SK-N-SH (cell line): Measurements from ENCODE around the gene ZBTB12. TPM values are rescaled to one million over a fixed set of nuclear protein-coding genes. Genes with fewer than 3 reads are reported as not detected.

Source experiments
- CTCF ChIA-PET: fragments of 300-600, 350-600 bp; formaldehyde crosslinking; extraction: SDS; loops from one replicate; lab custom pipeline; 2021; lab: Yijun Ruan, JAX
- POLR2A ChIA-PET: fragments of 350-600 bp; sonication (Branson Sonifier 250); formaldehyde crosslinking; extraction: SDS; loops from one replicate; lab custom pipeline; 2020; ENCODE audit warnings: antibody characterized with exemption, inconsistent platforms; lab: Yijun Ruan, JAX
- DNase-seq: peaks from one replicate; pipeline ENCODE4 v3.0.0; 2012
- H2AFZ ChIP-seq: fragments of 200-600 bp; sonication (generic); 2 replicates; pipeline ENCODE4 v1.8.1; 2016; ENCODE audit warnings: antibody characterized with exemption, mild to moderate bottlenecking, low read depth
- H3F3A ChIP-seq: fragments of 200-600 bp; sonication (generic); replicated peaks from 2 replicates; pipeline ENCODE3; 2016; ENCODE audit warnings: antibody characterized with exemption, mild to moderate bottlenecking; ENCODE audit not compliant: insufficient read depth
- H3K27ac ChIP-seq, 2 experiments: fragments of 200-500 bp in 1 of 2; fragments of 200-600 bp in 1 of 2; sonication (Bioruptor generic) in 1 of 2; sonication (generic), shearing (Covaris generic) in 1 of 2; 2 replicates each; pipeline versions ENCODE4 v1.5.1 to v1.6.1; 2014 to 2016; ENCODE audit warnings: low read depth in 2 of 2, inconsistent platforms in 1 of 2, low read length in 1 of 2, mild to moderate bottlenecking in 1 of 2, mixed read lengths in 1 of 2
- H3K27me3 ChIP-seq: fragments of 200-600 bp; sonication (generic), shearing (Covaris generic); 2 replicates; pipeline ENCODE4 v1.6.1; 2016; ENCODE audit warnings: mixed run types; ENCODE audit not compliant: insufficient read depth
- H3K36me3 ChIP-seq, 2 experiments: fragments of 200-500 bp in 1 of 2; fragments of 200-600 bp in 1 of 2; sonication (Bioruptor generic) in 1 of 2; sonication (generic) in 1 of 2; replicated peaks in 1 of 2; 2 replicates each; pipeline versions ENCODE3 to v1.5.1; 2014 to 2016; ENCODE audit warnings: low read length in 1 of 2, mild to moderate bottlenecking in 1 of 2; ENCODE audit not compliant: insufficient read depth in 2 of 2, control insufficient read depth in 1 of 2
- H3K4me1 ChIP-seq, 2 experiments: fragments of 200-500 bp in 1 of 2; fragments of 200-600 bp in 1 of 2; sonication (Bioruptor generic) in 1 of 2; sonication (generic), shearing (Covaris generic) in 1 of 2; 2 replicates each; pipeline versions ENCODE4 v1.5.1 to v1.6.1; 2014 to 2016; ENCODE audit warnings: low read depth in 1 of 2, low read length in 1 of 2, mixed run types in 1 of 2; ENCODE audit not compliant: insufficient read depth in 2 of 2, control insufficient read depth in 1 of 2
- H3K4me2 ChIP-seq: fragments of 200-600 bp; sonication (generic), shearing (Covaris generic); 2 replicates; pipeline ENCODE4 v1.6.1; 2017; ENCODE audit warnings: mixed run types
- H3K4me3 ChIP-seq, 2 experiments: fragments of 200-500 bp in 1 of 2; fragments of 200-600 bp in 1 of 2; sonication (Bioruptor generic) in 1 of 2; sonication (generic), shearing (Covaris generic) in 1 of 2; 2 replicates each; pipeline versions ENCODE4 v1.5.1 to v1.8.1; 2014 to 2016; ENCODE audit warnings: low read depth in 2 of 2, inconsistent platforms in 1 of 2, low read length in 1 of 2, mild to moderate bottlenecking in 1 of 2, mixed read lengths in 1 of 2, moderate library complexity in 1 of 2
- H3K79me2 ChIP-seq: fragments of 200-600 bp; sonication (generic); 2 replicates; pipeline ENCODE4 v1.8.1; 2017; ENCODE audit warnings: mild to moderate bottlenecking; ENCODE audit not compliant: insufficient read depth
- H3K9ac ChIP-seq: fragments of 200-600 bp; sonication (generic); 2 replicates; pipeline ENCODE4 v1.6.1; 2017; ENCODE audit warnings: mixed run types
- H3K9me2 ChIP-seq: fragments of 200-600 bp; sonication (generic); 2 replicates; pipeline ENCODE4 v1.6.1; 2017; ENCODE audit warnings: mixed run types
- H3K9me3 ChIP-seq: fragments of 200-600 bp; sonication (generic); 2 replicates; pipeline ENCODE4 v1.6.1; 2017; ENCODE audit warnings: mixed run types, mild to moderate bottlenecking, moderate library complexity
- H4K20me1 ChIP-seq: fragments of 200-600 bp; sonication (generic); 2 replicates; pipeline ENCODE4 v1.6.1; 2017; ENCODE audit warnings: mild to moderate bottlenecking, mixed run types; ENCODE audit not compliant: insufficient read depth
- CHD2 ChIP-seq: fragments of 150-350 bp; IDR thresholded peaks from 2 replicates; pipeline ENCODE4 v1.6.1; 2018; ENCODE audit warnings: low read length; ENCODE audit not compliant: partially characterized antibody
- CTCF ChIP-seq: fragments of 200-600 bp; sonication (generic); IDR thresholded peaks from 2 replicates; pipeline ENCODE4 v1.6.1; 2017; ENCODE audit warnings: antibody characterized with exemption, mild to moderate bottlenecking, moderate library complexity
- ELF1 ChIP-seq: IDR thresholded peaks from 2 replicates; pipeline ENCODE4 v1.4.0; 2012
- EP300 ChIP-seq, 2 experiments: IDR thresholded peaks; 2 replicates each; pipeline versions ENCODE4 v1.4.0 to v1.6.1; 2012; ENCODE audit warnings: borderline replicate concordance in 1 of 2, low read depth in 1 of 2, low read length in 1 of 2
- FOSL2 ChIP-seq: IDR thresholded peaks from 2 replicates; pipeline ENCODE4 v1.4.0; 2012; ENCODE audit warnings: low read depth, mild to moderate bottlenecking, moderate library complexity, borderline replicate concordance
- MAX ChIP-seq: IDR thresholded peaks from 2 replicates; pipeline ENCODE4 v1.4.0; 2012; ENCODE audit warnings: low read depth
- MXI1 ChIP-seq: IDR thresholded peaks from 2 replicates; pipeline ENCODE4 v1.6.1; 2012; ENCODE audit warnings: mild to moderate bottlenecking, low read depth, low read length, improper control_type of control experiment
- NFIC ChIP-seq: IDR thresholded peaks from 2 replicates; pipeline ENCODE4 v1.4.0; 2012; ENCODE audit warnings: borderline replicate concordance
- NRF1 ChIP-seq: IDR thresholded peaks from 2 replicates; pipeline ENCODE4 v1.6.1; 2012; ENCODE audit warnings: low read depth, mild to moderate bottlenecking, low read length
- PBX3 ChIP-seq: IDR thresholded peaks from 2 replicates; pipeline ENCODE4; 2012
- POLR2AphosphoS5 ChIP-seq: IDR thresholded peaks from 2 replicates; pipeline ENCODE4 v1.6.1; 2012; ENCODE audit warnings: low read depth, low read length
- RAD21 ChIP-seq: IDR thresholded peaks from 2 replicates; pipeline ENCODE4 v1.6.1; 2012; ENCODE audit warnings: mild to moderate bottlenecking, low read length
- RCOR1 ChIP-seq: fragments of 150-350 bp; IDR thresholded peaks from 2 replicates; pipeline ENCODE4 v1.6.1; 2017; ENCODE audit warnings: antibody characterized with exemption, low read length
- TAF1 ChIP-seq: IDR thresholded peaks from 2 replicates; pipeline ENCODE4 v1.6.1; 2012; ENCODE audit warnings: low read depth, mild to moderate bottlenecking, low read length, moderate library complexity, borderline replicate concordance
- TCF12 ChIP-seq: IDR thresholded peaks from 2 replicates; pipeline ENCODE4 v1.4.0; 2012
- TEAD4 ChIP-seq: IDR thresholded peaks from 2 replicates; pipeline ENCODE4 v1.4.0; 2012; ENCODE audit warnings: mild to moderate bottlenecking, borderline replicate concordance; ENCODE audit not compliant: insufficient read depth
- USF1 ChIP-seq: IDR thresholded peaks from 2 replicates; pipeline ENCODE4 v1.4.0; 2012; ENCODE audit warnings: low read depth, borderline replicate concordance
- USF2 ChIP-seq: fragments of 150-350 bp; IDR thresholded peaks from 2 replicates; pipeline ENCODE4 v1.6.1; 2017; ENCODE audit warnings: antibody characterized with exemption, low read length, low read depth, borderline replicate concordance
- WGBS: methylation state at CpG from one replicate; pipeline ENCODE4 v1.1.6; 2017; ENCODE audit warnings: low lambda C conversion rate; 5-methylcytosine and 5-hydroxymethylcytosine counted together
- polyA plus RNA-seq, 3 experiments: library from polyadenylated mRNA; depleted of rRNA; stranded (reverse); fragments of >200 nt; gene quantifications; 2 replicates each; pipeline ENCODE4 v1.2.3, GENCODE V29; 2012

ZBTB12 gene
- 8.3 and 8.4 TPM in 2 replicates for polyA plus RNA-seq (2012; rRNA removed)
- polyA plus RNA-seq (2012; cell fraction: cytosol; rRNA removed): 4.5 and 8.4 TPM in 2 replicates
- 4.9 and 7.0 TPM in 2 replicates for polyA plus RNA-seq (2012; cell fraction: nucleus; rRNA removed)

- no peaks in the 10 kb centered on the region for H4K20me1 ChIP-seq
- H3K36me3 ChIP-seq: no peaks in the 10 kb centered on the region
- peaks cover 9% of the 10 kb centered on the region for H3F3A ChIP-seq
- H3K4me3 ChIP-seq: peak within 1 kb of the TSS; percentile 60 to 67
- peak; percentile 99 for DNase-seq
- TF ChIP-seq CHD2: peak; percentile 60
- TF ChIP-seq USF1: no peak
- peak; percentile 12; the same call in 1 of the 2 replicates for TF ChIP-seq PBX3
- peak; percentile 64 for TF ChIP-seq MAX
- peak in 1 of 2 experiments; percentile 43; a peak in 1 of 4 replicates for TF ChIP-seq EP300 (IDR thresholded peaks at IDR 0.05; ENCODE audit: borderline replicate concordance in 1 of 2, low read depth in 1 of 2, low read length in 1 of 2)
- TF ChIP-seq RCOR1: peak; percentile 34; the same call in 1 of the 2 replicates
- peak; percentile 72 for TF ChIP-seq NRF1
- 0 out of 2 replicates have a peak, but pooled peaks have one; percentile 5 for TF ChIP-seq NFIC
- peak; percentile 67 for TF ChIP-seq RAD21
- TF ChIP-seq TCF12: peak; percentile 25; the same call in 1 of the 2 replicates
- TF ChIP-seq FOSL2: no peak
- TF ChIP-seq TEAD4: no peak
- TF ChIP-seq CTCF: 0 out of 2 replicates have a peak, but pooled peaks have one; percentile 7
- peak; percentile 32 for TF ChIP-seq ELF1
- TF ChIP-seq POLR2AphosphoS5: peak; percentile 59; the same call in 1 of the 2 replicates
- no peak for TF ChIP-seq USF2
- peak; percentile 42; the same call in 1 of the 2 replicates for TF ChIP-seq MXI1
- TF ChIP-seq TAF1: peak; percentile 31; the same call in 1 of the 2 replicates
- peaks cover 15% of the 10 kb centered on the region; the same call in 1 of the 2 replicates for H3K79me2 ChIP-seq
- peak within 1 kb of the TSS; percentile 44 to 92; a peak in 3 of 4 replicates for H3K27ac ChIP-seq
- H3K9me2 ChIP-seq: no peaks in the 10 kb centered on the region
- H3K9me3 ChIP-seq: no peaks in the 10 kb centered on the region
- CTCF ChIA-PET: interaction anchor here (0.6 to 1.4 kb wide), 6 partner anchors 13 to 104 kb away, joined by 3 to 4 read pairs (median 3); no protein-coding TSS in a partner anchor
- peak within 1 kb of the TSS; percentile 62 for H3K9ac ChIP-seq
- H3K4me2 ChIP-seq: peak within 1 kb of the TSS; percentile 86
- POLR2A ChIA-PET: interaction anchor here (0.6 to 1.4 kb wide), 8 partner anchors 9 to 1212 kb away, joined by 3 to 4 read pairs (median 3); partner anchors contain the start of gene DXO
- peaks cover 5 to 33% of the 10 kb centered on the region in 2 experiments for H3K4me1 ChIP-seq
- WGBS: under 1% methylated on average over 21 of the region's 77 CpGs
- no peaks in the 10 kb centered on the region for H3K27me3 ChIP-seq
- peak within 1 kb of the TSS; percentile 54; the same call in 1 of the 2 replicates for H2AFZ ChIP-seq
Measured at GRCh38 chr6:31901953-31902643, at the start of gene ZBTB12. ZBTB12 (minus strand) TSS chr6:31902086; CDS start chr6:31901305, 781 bp downstream.
